T-helper 22 cell (primary cell): ENCODE measurements around the gene GMDS.

ENCODE experiments used
- DNase-seq: peaks from one replicate; pipeline ENCODE4 v3.0.0-alpha.2; 2020; ENCODE audit warnings: low read depth

Gene GMDS

GRCh38 chr6:2240961-2241360, 4.4 kb downstream of the GMDS start:
- no peak for DNase-seq

DNA sequence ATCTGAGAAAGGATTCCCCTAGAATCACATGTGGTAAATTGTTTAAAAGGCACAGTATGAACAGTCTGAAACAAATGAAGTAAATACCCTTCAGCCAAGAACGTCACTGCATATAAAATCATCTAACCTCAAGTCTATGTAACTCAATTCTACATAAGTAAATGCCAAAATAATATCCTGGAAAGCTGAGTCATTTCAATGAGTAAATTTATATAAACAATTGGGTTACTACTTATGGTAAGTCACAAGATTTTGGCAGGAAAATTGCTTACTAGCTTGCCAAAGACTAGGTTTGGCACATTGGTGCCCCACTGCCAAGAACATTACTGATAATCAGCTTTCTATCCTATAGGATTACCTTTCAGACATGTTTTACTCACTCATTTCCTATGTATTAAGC, 8.4 kb downstream of the GMDS start:
- no peak for DNase-seq

DNA sequence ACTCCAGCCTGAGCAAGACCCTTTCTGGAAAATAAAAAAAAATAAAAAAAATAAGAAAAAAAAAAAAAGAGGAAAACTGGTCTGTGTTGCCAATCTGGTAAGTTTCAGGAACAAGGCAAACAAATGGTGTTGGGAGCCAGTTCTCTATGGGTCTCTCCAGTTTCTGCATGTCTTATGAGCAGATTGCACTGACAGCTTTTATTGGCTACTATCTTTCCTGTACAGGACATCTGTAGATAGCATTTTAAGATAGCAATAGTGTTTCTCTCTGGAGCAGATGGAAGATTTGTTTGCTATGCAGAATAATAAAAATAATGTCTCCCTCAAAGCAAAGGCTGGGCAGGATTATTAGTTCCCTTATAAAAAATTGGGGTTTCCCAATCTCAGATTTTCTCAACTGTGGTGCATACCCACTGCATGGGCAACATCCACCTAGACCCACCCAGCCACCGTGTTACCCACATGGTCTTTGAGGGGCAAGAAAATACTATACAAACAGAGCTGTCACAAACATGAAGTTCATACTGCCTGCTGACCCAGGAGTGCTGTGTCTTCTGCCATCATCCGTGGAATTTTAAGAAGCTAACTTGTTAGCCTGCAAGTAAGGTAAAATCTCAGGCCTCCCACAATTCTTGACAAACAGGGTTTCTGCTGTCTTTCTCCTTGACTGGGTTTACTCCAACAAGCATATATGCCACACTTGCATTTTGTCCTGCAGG, 9.5 kb downstream of the GMDS start:
- no peak for DNase-seq

- no peak for DNase-seq
Measured at GRCh38 chr6:2232445-2232844, 13.0 kb downstream of the GMDS start.

DNA sequence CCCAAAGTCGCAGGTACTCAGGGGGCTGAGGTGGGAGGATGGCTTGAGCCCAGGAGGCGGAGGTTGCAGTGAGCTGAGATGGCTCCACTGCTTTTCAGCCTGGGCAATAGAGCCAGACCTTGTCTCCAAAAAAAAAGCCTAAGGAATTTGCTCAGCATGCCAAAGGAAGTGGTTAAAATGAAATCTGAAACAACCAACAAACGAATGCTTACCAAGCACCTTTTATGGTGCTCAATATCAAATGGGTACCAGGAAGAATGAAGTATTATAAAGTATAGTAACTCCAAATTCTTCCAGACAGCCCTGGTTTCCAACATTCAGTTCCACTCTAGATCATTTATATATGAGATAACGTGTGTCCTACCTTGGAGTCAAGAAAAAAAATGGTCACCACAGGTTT, 14.0 kb downstream of the GMDS start:
- DNase-seq: no peak

DNA sequence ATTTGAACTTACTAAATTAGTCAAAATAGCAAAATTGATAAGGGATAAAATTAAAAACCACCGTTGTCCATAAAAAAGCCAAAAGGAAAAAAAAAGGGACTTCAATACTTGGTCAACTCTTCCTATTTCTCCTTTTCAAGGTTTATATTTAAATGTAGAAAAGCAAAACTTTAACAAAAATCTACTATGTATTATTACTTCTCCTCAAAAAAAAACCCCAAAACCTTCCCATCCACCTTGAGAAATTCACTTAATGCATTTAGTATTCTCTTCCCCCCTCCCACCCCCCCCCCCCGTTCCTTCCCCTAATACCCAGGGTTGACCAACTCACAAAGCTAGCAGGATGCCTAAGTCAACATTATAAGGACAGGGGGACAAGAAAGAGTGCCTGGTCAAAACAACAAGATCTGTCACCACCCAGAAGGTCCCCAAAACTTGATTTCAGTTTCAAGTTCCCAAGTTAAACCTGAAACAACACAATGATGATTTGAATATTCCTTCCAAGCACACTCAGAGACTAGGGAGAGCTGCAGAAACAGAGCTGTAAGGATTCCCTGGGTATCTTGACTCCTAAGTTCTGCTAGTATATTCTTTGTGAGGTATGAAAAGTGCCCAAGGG, 14.6 kb downstream of the GMDS start:
- no peak for DNase-seq

DNA sequence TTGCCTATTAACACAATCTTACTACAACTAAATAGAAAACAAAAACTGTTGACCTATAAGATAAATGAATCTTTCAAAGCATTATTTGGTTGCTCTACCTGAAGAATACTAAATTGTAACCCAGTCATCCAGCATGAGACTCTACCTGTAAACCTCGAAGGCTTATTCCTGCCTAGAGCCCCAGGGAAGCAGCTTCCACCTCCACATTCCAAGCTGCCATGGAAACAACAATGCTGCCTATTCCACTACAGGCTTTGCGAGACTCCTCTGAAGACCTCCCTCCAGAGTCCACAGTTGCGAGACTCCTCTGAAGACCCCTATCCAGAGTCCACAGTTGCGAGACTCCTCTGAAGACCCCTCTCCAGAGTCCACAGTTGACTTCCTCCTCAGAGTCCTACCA, 15.7 kb downstream of the GMDS start:
- no peak for DNase-seq

DNA sequence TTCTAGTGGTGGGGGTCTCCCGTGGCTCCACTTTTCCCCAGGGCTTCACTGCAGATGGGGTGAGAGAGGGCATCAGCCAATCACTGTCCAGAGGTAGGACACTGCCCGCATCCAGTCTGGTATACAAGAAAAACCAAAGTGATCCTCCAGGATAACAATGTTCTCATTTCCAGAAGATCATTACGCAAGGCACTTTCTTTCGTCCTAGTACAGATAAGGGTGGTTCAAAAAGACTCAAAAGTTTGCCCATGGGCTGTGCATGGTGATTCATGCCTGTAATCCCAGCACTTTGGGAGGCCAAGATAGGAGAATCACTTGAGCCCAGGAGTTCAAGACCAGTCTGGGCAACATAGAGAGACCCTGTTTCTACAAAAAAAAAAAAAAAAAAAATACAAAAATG, 16.4 kb downstream of the GMDS start:
- DNase-seq: no peak

DNA sequence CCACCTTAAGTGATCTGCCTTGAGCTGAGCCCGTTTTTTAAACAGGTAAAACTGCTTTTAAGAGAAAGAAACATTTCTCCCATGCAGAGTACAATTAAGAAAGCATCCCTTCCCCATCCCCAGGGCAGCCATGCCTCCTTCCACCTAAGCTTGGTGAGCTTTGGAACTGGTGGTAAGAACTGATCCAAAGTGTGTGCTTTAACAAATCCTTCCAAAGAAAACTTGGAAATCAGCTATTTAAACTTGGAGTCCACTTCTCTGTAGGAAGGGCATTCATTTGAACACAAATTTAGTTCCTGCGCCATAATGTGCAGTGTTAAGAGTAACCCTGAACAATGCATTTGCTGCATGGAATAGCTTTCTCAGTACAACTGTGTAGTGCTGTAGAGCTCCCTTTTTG, 17.0 kb downstream of the GMDS start:
- DNase-seq: no peak

- no peak for DNase-seq
Measured at GRCh38 chr6:2226775-2227174, 18.6 kb downstream of the GMDS start.

DNA sequence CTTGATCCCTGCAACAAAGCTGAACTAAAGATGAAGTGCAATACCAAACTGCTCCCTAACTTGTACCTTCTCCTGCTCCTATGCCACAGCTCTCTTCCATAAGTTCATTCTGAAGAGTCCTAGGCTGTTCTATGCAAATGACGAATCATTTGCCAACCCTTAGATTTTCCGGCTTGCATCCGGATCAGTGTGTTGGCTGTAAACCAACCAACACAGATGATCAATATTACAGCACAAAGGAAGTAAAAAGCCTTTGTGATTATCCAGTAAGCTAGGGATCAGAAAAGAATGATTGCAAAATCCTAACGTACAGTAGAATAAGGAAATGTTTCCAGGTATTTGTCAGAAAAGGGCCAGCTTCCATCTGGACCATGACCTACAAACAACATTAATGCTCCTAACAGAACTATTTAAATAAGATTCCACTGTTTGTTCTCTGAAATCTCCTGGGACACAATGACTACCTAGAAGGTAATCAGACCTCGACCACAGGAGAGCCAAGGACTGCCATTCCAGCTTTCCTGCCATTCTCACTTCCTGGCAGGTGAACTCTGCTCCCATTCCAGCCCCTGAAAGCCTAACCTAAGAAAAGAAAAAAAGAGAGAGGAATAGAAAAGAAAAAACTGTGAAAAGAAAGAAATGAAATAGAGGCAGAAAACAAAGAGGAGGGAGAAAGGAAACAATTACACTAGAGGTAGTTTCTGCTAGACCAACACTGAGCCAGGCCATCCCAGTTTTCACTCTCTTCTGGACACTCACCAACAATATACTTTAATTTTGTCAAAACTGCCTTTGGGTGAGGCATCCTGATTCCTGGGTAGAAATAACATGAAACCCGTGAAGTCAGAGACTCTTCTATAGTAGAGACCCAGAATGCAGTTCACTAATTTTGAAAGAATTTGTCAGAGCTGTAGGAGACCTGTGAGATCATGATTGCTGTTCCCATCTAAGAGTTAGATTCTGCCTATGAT, 19.7 kb downstream of the GMDS start:
- DNase-seq: no peak

DNA sequence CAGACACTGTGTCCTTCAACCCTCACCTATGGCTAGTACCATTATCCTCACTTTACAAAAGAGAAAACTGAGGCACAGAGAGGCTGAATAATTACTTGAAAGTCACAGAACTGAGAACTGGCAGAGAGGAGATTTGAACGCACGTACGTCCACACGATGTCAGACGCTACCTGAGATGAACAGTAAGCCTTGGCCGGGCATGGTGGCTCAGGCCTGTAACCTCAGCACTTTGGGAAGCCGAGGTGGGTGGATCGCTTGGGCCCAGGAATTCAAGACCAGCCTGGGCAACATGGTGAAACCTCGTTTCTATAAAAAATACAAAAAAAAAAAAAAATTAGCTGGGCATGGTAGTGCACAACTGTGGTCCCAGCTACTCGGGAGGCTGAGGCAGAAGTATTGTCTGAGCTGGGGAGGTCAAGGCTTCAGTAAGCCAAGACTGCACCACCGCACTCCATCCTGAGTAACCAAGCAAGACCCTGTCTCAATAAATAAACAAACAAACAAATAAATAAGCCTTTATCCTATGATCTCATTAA, 20.5 kb downstream of the GMDS start:
- no peak for DNase-seq

DNA sequence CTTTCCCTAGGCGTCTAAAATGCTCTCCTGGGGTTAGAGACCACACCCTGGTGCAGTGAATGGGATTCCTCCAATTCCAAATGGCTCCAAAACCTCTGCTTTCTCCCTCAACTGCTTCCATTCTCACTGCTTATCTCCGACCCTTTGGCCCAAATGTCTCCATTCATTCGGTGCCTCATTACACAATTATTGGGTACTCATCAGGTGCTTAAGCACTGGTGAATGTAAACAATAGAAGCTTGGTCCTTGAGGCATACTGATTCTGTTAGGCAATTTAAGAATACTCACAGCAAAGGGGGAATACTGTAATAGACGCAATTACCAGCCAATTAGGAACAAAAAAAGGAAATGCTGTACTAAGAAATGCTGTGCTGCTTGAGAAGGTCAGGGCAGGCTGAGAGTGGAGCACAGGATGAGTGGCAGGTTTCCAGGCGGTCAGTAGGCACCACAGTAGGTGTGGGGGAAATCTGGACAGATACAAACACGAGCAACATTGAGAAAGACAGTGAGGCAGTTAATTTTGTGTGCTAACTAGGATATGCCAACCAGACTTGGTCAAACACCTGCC, 23.0 kb downstream of the GMDS start:
- DNase-seq: no peak

DNA sequence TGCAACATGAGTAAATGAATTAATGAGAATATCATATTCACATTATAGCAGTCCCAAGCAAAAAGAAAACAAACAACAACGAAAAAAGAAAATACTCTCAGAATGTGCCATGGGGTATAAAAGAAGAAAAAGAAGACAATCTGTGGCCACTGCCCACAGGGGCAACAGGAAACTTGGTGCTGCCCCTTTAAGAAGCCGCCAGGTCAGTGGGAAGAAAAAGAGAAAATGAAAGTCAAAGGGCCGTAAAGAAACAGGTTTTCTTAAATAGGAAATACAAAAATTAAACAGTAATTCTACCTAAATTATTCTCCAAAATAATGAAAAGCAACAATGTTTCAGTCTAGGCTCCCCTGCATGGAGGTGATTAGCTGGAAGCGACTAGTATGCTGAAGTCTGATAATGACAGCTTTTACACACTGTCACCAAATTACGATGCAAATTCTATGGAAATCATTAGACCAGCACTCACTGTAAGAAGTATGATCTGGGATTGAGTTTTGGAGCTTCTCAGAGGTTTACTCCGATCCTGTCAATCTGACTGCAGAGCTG, 23.6 kb downstream of the GMDS start:
- no peak for DNase-seq

- no peak for DNase-seq
Measured at GRCh38 chr6:2220154-2220553, 25.3 kb downstream of the GMDS start.

DNA sequence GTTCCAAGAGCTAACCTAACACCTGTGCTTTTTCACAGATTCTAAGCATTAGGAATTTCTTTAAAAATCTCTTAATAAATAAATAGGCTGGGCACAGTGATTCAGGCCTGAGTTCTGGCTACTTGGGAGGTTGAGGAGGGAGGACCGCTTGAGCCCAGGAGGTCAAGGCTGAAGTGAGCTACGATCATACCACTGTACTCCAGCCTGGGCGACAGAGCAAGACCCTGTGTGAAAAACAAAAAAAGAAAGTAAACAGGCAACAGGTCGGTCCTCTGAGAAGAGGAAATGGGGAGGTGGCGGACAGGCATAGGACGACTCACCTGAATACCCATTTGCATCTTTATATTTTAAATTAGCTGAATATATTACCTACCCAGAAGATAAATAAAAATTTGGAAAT, 26.5 kb downstream of the GMDS start:
- DNase-seq: no peak

DNA sequence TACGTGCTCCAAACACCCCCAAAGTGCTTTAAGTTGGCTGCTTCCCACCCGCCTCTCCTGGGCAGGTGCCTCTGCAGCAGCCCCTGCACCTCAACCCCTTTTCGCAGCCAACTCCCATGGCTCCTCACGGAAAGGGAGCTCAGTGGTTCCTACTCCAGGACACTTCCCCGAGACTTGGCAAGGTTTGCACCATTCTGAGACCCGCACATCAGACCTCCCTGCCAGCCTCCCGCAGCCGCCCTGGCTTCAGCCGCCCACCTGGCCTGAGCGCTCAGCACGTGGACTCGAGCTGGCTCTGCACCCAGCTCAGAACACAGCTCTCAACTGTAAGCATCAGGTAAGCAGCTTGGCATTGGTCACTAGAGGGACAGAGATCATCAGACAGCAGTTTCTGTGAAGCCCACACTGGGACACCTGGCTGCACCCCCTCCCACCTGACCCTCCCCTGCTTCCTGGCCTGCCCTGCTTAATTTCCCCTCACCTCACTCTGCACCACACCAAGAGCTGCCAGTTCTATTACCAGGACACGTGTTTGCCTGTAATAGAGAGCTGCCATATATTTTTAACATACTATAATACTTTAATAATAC, 28.5 kb downstream of the GMDS start:
- DNase-seq: no peak

DNA sequence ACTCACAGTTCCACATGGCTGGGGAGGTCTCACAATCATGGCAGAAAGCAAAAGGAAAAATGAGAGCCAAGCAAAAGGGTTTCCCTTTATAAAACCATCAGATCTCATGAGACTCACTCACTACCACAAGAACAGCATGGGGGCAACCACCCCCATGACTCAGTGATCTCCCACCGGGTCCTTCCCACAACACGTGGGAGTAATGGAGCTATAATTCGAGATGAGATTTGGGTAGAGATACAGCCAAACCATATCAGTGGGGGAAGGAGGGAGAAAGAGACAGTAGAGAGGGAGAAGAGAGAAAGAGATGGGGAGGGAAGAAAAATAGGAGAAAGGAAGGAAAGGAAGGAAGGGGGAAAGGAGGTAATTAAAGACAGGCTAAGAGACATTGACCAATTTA, 30.1 kb downstream of the GMDS start:
- no peak for DNase-seq

- DNase-seq: no peak
Measured at GRCh38 chr6:2213086-2213485, 32.3 kb downstream of the GMDS start.

DNA sequence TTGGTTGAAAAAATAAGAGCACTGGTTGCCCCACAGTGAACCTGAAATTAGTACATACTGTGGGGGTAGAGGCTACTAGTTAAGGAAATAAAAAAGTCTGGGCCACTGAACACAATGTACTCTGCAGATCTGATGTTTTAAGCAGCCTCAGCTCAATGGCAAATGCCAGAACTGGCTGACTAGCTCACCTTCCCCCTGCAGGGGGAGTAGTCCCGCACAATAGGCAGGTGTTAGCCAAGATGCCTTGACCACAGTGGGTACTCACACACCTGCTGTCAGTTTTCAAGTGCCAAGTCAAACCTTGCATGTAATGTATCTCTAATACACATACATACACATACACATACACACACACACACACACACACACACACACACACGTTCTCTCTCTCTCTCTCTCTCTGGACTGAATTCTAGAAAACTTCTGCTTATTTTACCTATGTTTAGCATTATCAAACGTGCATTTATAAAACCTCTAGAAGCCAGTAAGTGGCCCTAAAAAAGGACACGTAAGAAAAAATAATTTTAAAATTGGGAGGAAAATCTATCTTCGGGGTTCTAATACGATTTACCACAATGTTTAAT, 36.1 kb downstream of the GMDS start:
- DNase-seq: no peak

- no peak for DNase-seq
Measured at GRCh38 chr6:2208468-2208867, 36.9 kb downstream of the GMDS start.
